WTC11 (cell line): ENCODE data around the gene SPRY2. TPM values are rescaled to one million over a fixed set of nuclear protein-coding genes. Genes with fewer than 3 reads are reported as not detected.

Source experiments
- ATAC-seq: fragments of 200-7000 bp; cut with Tn5 transposase; 2 replicates; pipeline ENCODE4 v1.10.0; 2021; ENCODE audit warnings: mild to moderate bottlenecking, moderate library complexity
- CTCF ChIA-PET: fragments of 300-600 bp; sonication (Branson Sonifier 250); formaldehyde crosslinking; loops from one replicate; lab custom pipeline; 2021; ENCODE audit warnings: antibody characterized with exemption; lab: Charles Lee
- POLR2A ChIA-PET: fragments of 350-600 bp; sonication (Branson Sonifier 250); formaldehyde crosslinking; loops from one replicate; lab custom pipeline; 2021; ENCODE audit warnings: antibody characterized with exemption; lab: Charles Lee
- DNase-seq: peaks from one replicate; pipeline ENCODE4 v3.0.0; 2021; ENCODE audit warnings: low spot score
- H3K27ac Mint-ChIP-seq: 2 replicates; pipeline ENCODE4 v1.8.0; 2021; ENCODE audit warnings: mixed read lengths
- H3K27me3 Mint-ChIP-seq: 2 replicates; pipeline ENCODE4 v1.8.0; 2021; ENCODE audit warnings: low read depth, mild to moderate bottlenecking, moderate library complexity, mixed read lengths
- H3K36me3 Mint-ChIP-seq: 2 replicates; pipeline ENCODE4 v1.8.0; 2021; ENCODE audit warnings: mixed read lengths
- H3K4me1 Mint-ChIP-seq: 2 replicates; pipeline ENCODE4 v1.8.0; 2022; ENCODE audit warnings: mixed read lengths
- H3K4me3 Mint-ChIP-seq: 2 replicates; pipeline ENCODE4 v1.8.0; 2021; ENCODE audit warnings: mild to moderate bottlenecking, moderate library complexity, mixed read lengths
- H3K9me3 Mint-ChIP-seq: 2 replicates; pipeline ENCODE4 v1.8.0; 2021; ENCODE audit warnings: mixed read lengths
- ATF2 ChIP-seq: sonication (generic); formaldehyde crosslinking; IDR thresholded peaks from 2 replicates; pipeline ENCODE4 v1.8.1; 2022; ENCODE audit warnings: low read depth, missing genetic modification reagents, borderline replicate concordance
- ETV6 ChIP-seq: sonication (generic); formaldehyde crosslinking; IDR thresholded peaks from 2 replicates; pipeline ENCODE4 v1.8.1; 2022; ENCODE audit warnings: mild to moderate bottlenecking, missing genetic modification reagents
- FOXJ3 ChIP-seq: sonication (generic); formaldehyde crosslinking; IDR thresholded peaks from 2 replicates; pipeline ENCODE4 v1.9.0; 2021; ENCODE audit warnings: missing genetic modification reagents, mild to moderate bottlenecking, borderline replicate concordance
- FOXK1 ChIP-seq: sonication (generic); formaldehyde crosslinking; IDR thresholded peaks from 2 replicates; pipeline ENCODE4 v1.8.0; 2022; ENCODE audit warnings: mild to moderate bottlenecking, moderate library complexity, missing genetic modification reagents
- GTF2I ChIP-seq: fragments of 250-450 bp; sonication (Bioruptor Pico); conservative IDR thresholded peaks from 2 replicates; pipeline ENCODE4 v1.4.0; 2021; ENCODE audit warnings: mild to moderate bottlenecking
- IRF1 ChIP-seq: sonication (generic); formaldehyde crosslinking; IDR thresholded peaks from 2 replicates; pipeline ENCODE4 v1.8.0; 2023; ENCODE audit warnings: missing genetic modification reagents
- IRF2 ChIP-seq: sonication (generic); formaldehyde crosslinking; IDR thresholded peaks from 2 replicates; pipeline ENCODE4 v1.8.0; 2022; ENCODE audit warnings: low read depth, missing genetic modification reagents, borderline replicate concordance
- MXD4 ChIP-seq: fragments of 250-450 bp; sonication (Bioruptor Pico); IDR thresholded peaks from 2 replicates; pipeline ENCODE4 v1.8.0; 2021; ENCODE audit warnings: mild to moderate bottlenecking, moderate library complexity, borderline replicate concordance
- RELA ChIP-seq: sonication (generic); formaldehyde crosslinking; IDR thresholded peaks from 2 replicates; pipeline ENCODE4 v1.8.1; 2022; ENCODE audit warnings: missing genetic modification reagents, mild to moderate bottlenecking, borderline replicate concordance
- SP1 ChIP-seq: sonication (generic); formaldehyde crosslinking; conservative IDR thresholded peaks from 2 replicates; pipeline ENCODE4 v1.8.1; 2022; ENCODE audit warnings: missing genetic modification reagents
- STAT6 ChIP-seq: sonication (generic); formaldehyde crosslinking; conservative IDR thresholded peaks from 2 replicates; pipeline ENCODE4 v1.8.1; 2023; ENCODE audit warnings: mild to moderate bottlenecking, low read depth, missing genetic modification reagents, moderate library complexity
- TCF7 ChIP-seq: sonication (generic); formaldehyde crosslinking; IDR thresholded peaks from 2 replicates; pipeline ENCODE4 v1.8.0; 2022; ENCODE audit warnings: mild to moderate bottlenecking, low read depth, missing genetic modification reagents, moderate library complexity
- TEAD1 ChIP-seq: sonication (generic); formaldehyde crosslinking; IDR thresholded peaks from 2 replicates; pipeline ENCODE4 v1.8.0; 2022; ENCODE audit warnings: mild to moderate bottlenecking, missing genetic modification reagents
- TP53 ChIP-seq: sonication (generic); formaldehyde crosslinking; IDR thresholded peaks from 2 replicates; pipeline ENCODE4 v1.8.1; 2023; ENCODE audit warnings: mild to moderate bottlenecking, missing genetic modification reagents
- ZMAT4 ChIP-seq: fragments of 250-450 bp; sonication (Bioruptor Pico); IDR thresholded peaks from 2 replicates; pipeline ENCODE4 v1.9.0; 2021; ENCODE audit warnings: mild to moderate bottlenecking
- ZNF232 ChIP-seq: sonication (generic); formaldehyde crosslinking; IDR thresholded peaks from 2 replicates; pipeline ENCODE4 v1.8.0; 2022; ENCODE audit warnings: mild to moderate bottlenecking, missing genetic modification reagents
- total RNA-seq: library from RNA; stranded (reverse); gene quantifications from 3 replicates; pipeline ENCODE4 v1.2.3, GENCODE V29; 2021

SPRY2 gene
- total RNA-seq, 1 experiment from 2014 or later = 63.2 TPM

- CTCF ChIA-PET = no interaction called here
- POLR2A ChIA-PET = no interaction called here
- TF ChIP-seq FOXK1 (CRISPR knock-in tag) (no peak), MXD4 (CRISPR knock-in tag) (no peak), FOXJ3 (no peak), STAT6 (CRISPR knock-in tag) (no peak), IRF2 (CRISPR knock-in tag) (no peak), GTF2I (CRISPR knock-in tag) (no peak), ZMAT4 (CRISPR knock-in tag) (no peak), TEAD1 (CRISPR knock-in tag) (no peak), IRF1 (CRISPR knock-in tag) (no peak), RELA (CRISPR knock-in tag) (no peak), TP53 (CRISPR knock-in tag) (no peak), SP1 (CRISPR knock-in tag) (no peak), ATF2 (CRISPR knock-in tag) (no peak)
- TF ChIP-seq, all 79 proteins: peak for 0
- H3K27me3 Mint-ChIP-seq = no peaks in the 10 kb centered on the region
- no peak overlapping the region for H3K4me3 Mint-ChIP-seq
- H3K9me3 Mint-ChIP-seq = peaks cover 6% of the 10 kb centered on the region; the same call in 1 of the 2 replicates
- ATAC-seq = no peak
- H3K4me1 Mint-ChIP-seq = peaks cover 16% of the 10 kb centered on the region
- peaks cover 5% of the 10 kb centered on the region for H3K36me3 Mint-ChIP-seq
- no peak for DNase-seq
- no peak overlapping the region for H3K27ac Mint-ChIP-seq
These were observed 25.9 kb downstream of the SPRY2 start for GRCh38 chr13:80314711-80315653.

- TF ChIP-seq TCF7 (CRISPR knock-in tag) (no peak), ETV6 (CRISPR knock-in tag) (no peak), RELA (CRISPR knock-in tag) (no peak), TEAD1 (CRISPR knock-in tag) (no peak), GTF2I (CRISPR knock-in tag) (no peak), ZNF232 (CRISPR knock-in tag) (no peak), ZMAT4 (CRISPR knock-in tag) (no peak)
- TF ChIP-seq, all 79 proteins: peak for 0
- Mint-ChIP-seq H3K4me3 (no peak overlapping the region), H3K27me3 (no peaks in the 10 kb centered on the region), H3K9me3 (no peaks in the 10 kb centered on the region), H3K36me3 (peaks cover 2% of the 10 kb centered on the region; the same call in 1 of the 2 replicates), H3K4me1 (peaks cover 16% of the 10 kb centered on the region), H3K27ac (no peak overlapping the region)
- POLR2A ChIA-PET = no interaction called here
- CTCF ChIA-PET = no interaction called here
- ATAC-seq (no peak), DNase-seq (no peak)
These were observed 27.2 kb downstream of the SPRY2 start for GRCh38 chr13:80313668-80314256.
